PC-3 (cell line): ENCODE measurements around the gene CNTN4. TPM values are rescaled to one million over a fixed set of nuclear protein-coding genes. Genes with fewer than 3 reads are reported as not detected.

Experiments
- ATAC-seq: fragments of 200-7000 bp; cut with Tn5 transposase; 2 replicates; pipeline ENCODE4 v1.9.1; 2020; ENCODE audit warnings: mild to moderate bottlenecking, moderate library complexity
- BruUV-seq: library from RNA; stranded (reverse); fragments of 400-500 nt; replicated peaks from 2 replicates; lab custom pipeline; 2021; lab: Mats Ljungman, UMichigan
- CTCF ChIA-PET: fragments of 300-600 bp; sonication (Branson Sonifier 250); formaldehyde crosslinking; loops from one replicate; lab custom pipeline; 2022; ENCODE audit warnings: antibody characterized with exemption; lab: Charles Lee
- POLR2A ChIA-PET: fragments of 300-600 bp; sonication (Branson Sonifier 250); formaldehyde crosslinking; loops from one replicate; lab custom pipeline; 2022; ENCODE audit warnings: antibody characterized with exemption; ENCODE audit not compliant: unreplicated experiment; lab: Charles Lee
- DNase-seq: peaks from one replicate; pipeline ENCODE4 v3.0.0-alpha.2; 2015
- H2AFZ ChIP-seq: fragments of 300-600 bp; sonication (generic); 2 replicates; pipeline ENCODE4 v1.6.0; 2016; ENCODE audit warnings: antibody characterized with exemption, low read length
- H3F3A ChIP-seq: fragments of 300-600 bp; sonication (generic); one replicate; pipeline ENCODE4 v1.6.0; 2017; ENCODE audit warnings: antibody characterized with exemption, low read length, control low read depth, mild to moderate bottlenecking; ENCODE audit not compliant: unreplicated experiment
- H3K27ac ChIP-seq: fragments of 300-600 bp; sonication (generic); 2 replicates; pipeline ENCODE4 v1.5.1; 2016; ENCODE audit warnings: mild to moderate bottlenecking, low read length
- H3K27me3 ChIP-seq: fragments of 300-600 bp; sonication (generic); 2 replicates; pipeline ENCODE4 v1.6.1; 2016; ENCODE audit warnings: low read length, mixed read lengths
- H3K36me3 ChIP-seq: fragments of 300-600 bp; sonication (generic); 2 replicates; pipeline ENCODE4 v1.6.1; 2016; ENCODE audit warnings: low read depth, mixed run types, low read length, mixed read lengths
- H3K4me1 ChIP-seq: fragments of 300-600 bp; sonication (generic); 2 replicates; pipeline ENCODE4 v1.5.1; 2016; ENCODE audit warnings: low read length; ENCODE audit not compliant: insufficient read depth
- H3K4me2 ChIP-seq: fragments of 300-600 bp; sonication (generic); 2 replicates; pipeline ENCODE4 v1.6.0; 2016; ENCODE audit warnings: low read length
- H3K4me3 ChIP-seq: fragments of 300-600 bp; sonication (generic); 2 replicates; pipeline ENCODE4 v1.5.1; 2016; ENCODE audit warnings: mild to moderate bottlenecking, low read length, mixed read lengths
- H3K79me2 ChIP-seq: fragments of 300-600 bp; sonication (generic); 2 replicates; pipeline ENCODE4 v1.6.1; 2017; ENCODE audit warnings: low read length, mixed read lengths
- H3K9ac ChIP-seq: fragments of 300-600 bp; sonication (generic); 2 replicates; pipeline ENCODE4 v1.6.0; 2016; ENCODE audit warnings: mild to moderate bottlenecking, low read length
- H3K9me2 ChIP-seq: fragments of 300-600 bp; sonication (generic); replicated peaks from 2 replicates; pipeline ENCODE4 v1.6.1; 2016; ENCODE audit warnings: mixed run types, low read length, mixed read lengths
- H3K9me3 ChIP-seq: fragments of 300-600 bp; sonication (generic); 2 replicates; pipeline ENCODE4 v1.6.1; 2016; ENCODE audit warnings: low read length, mixed read lengths
- H4K20me1 ChIP-seq: fragments of 300-600 bp; sonication (generic); 2 replicates; pipeline ENCODE4 v1.6.1; 2016; ENCODE audit warnings: low read length, mixed read lengths
- EZH2 ChIP-seq: fragments of 300-600 bp; sonication (generic); IDR thresholded peaks from one replicate; pipeline ENCODE4 v1.6.1; 2017; ENCODE audit warnings: antibody characterized with exemption, mild to moderate bottlenecking, low read length; ENCODE audit not compliant: unreplicated experiment
- EZH2phosphoT487 ChIP-seq: fragments of 300-600 bp; sonication (generic); IDR thresholded peaks from 2 replicates; pipeline ENCODE4 v1.6.1; 2018; ENCODE audit warnings: mild to moderate bottlenecking, antibody characterized with exemption, low read length, borderline replicate concordance
- intact Hi-C: fragments of 100-400 bp; cut with micrococcal nuclease; formaldehyde crosslinking; loops from 2 replicates; pipeline ENCODE4 v1.9.0; 2023
- total RNA-seq: library from RNA; depleted of rRNA; stranded (reverse); fragments of >200 nt; gene quantifications from 2 replicates; pipeline ENCODE4 v1.2.3, GENCODE V29; 2014
- TF ChIP-seq, protein P1 (sequence below): fragments of 300-600 bp; sonication (generic); conservative IDR thresholded peaks from 2 replicates; pipeline ENCODE4 v1.5.1; 2017; ENCODE audit warnings: antibody characterized with exemption, low read depth, mild to moderate bottlenecking, low read length

CNTN4 gene
- total RNA-seq, 1 experiment from 2014 or later: not detected

GRCh38 chr3:2137651-2138050 is 39.0 kb downstream of the CNTN4 start:
- intact Hi-C loops: no loop called here
- H3K4me3 ChIP-seq: no peak overlapping the region
- H3K79me2 ChIP-seq: no peaks in the 10 kb centered on the region
- no peak for ATAC-seq
- no peaks in the 10 kb centered on the region for H3K9me2 ChIP-seq
- H3K27ac ChIP-seq: no peak overlapping the region
- POLR2A ChIA-PET: no interaction called here
- no peaks in the 10 kb centered on the region for H3K4me1 ChIP-seq
- no peaks in the 10 kb centered on the region for H3K36me3 ChIP-seq
- TF ChIP-seq EZH2 (no peak), EZH2phosphoT487 (no peak)
- TF ChIP-seq, protein P1, sequence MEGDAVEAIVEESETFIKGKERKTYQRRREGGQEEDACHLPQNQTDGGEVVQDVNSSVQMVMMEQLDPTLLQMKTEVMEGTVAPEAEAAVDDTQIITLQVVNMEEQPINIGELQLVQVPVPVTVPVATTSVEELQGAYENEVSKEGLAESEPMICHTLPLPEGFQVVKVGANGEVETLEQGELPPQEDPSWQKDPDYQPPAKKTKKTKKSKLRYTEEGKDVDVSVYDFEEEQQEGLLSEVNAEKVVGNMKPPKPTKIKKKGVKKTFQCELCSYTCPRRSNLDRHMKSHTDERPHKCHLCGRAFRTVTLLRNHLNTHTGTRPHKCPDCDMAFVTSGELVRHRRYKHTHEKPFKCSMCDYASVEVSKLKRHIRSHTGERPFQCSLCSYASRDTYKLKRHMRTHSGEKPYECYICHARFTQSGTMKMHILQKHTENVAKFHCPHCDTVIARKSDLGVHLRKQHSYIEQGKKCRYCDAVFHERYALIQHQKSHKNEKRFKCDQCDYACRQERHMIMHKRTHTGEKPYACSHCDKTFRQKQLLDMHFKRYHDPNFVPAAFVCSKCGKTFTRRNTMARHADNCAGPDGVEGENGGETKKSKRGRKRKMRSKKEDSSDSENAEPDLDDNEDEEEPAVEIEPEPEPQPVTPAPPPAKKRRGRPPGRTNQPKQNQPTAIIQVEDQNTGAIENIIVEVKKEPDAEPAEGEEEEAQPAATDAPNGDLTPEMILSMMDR: no peak
- H3F3A ChIP-seq: no peaks in the 10 kb centered on the region
- DNase-seq: no peak
- H3K27me3 ChIP-seq: no peaks in the 10 kb centered on the region
- no peak overlapping the region for H2AFZ ChIP-seq
- CTCF ChIA-PET: no interaction called here
- no TSS peak for BruUV-seq
- no peaks in the 10 kb centered on the region for H4K20me1 ChIP-seq
- no peak overlapping the region for H3K4me2 ChIP-seq
- no peak overlapping the region for H3K9ac ChIP-seq
- peaks cover 21% of the 10 kb centered on the region for H3K9me3 ChIP-seq

DNA sequence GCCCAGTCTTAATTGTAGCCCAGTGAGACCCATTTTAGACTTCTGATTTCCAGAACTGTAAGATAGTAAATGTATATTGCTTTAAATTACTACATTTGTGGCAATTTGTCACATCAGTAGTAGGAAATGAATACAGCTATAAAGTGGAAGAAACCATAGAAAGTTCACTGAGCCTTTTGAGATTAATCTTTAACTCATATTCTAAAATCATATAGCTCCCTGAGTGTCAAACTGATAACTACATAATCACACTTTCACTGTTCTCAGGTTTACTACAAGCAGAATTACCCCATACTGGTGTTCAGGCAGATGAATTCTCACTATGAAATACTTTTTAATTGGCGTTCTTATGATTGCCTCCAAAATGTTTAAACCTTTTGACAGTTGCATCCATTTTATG is 42.8 kb downstream of the CNTN4 start:
- no peak overlapping the region for H3K4me2 ChIP-seq
- intact Hi-C loops: no loop called here
- no peaks in the 10 kb centered on the region for H3F3A ChIP-seq
- H3K27ac ChIP-seq: no peak overlapping the region
- no peaks in the 10 kb centered on the region for H3K9me2 ChIP-seq
- POLR2A ChIA-PET: no interaction called here
- no peak overlapping the region for H3K4me3 ChIP-seq
- no peaks in the 10 kb centered on the region for H3K79me2 ChIP-seq
- CTCF ChIA-PET: no interaction called here
- no peaks in the 10 kb centered on the region for H3K36me3 ChIP-seq
- DNase-seq (no peak), ATAC-seq (no peak)
- no peaks in the 10 kb centered on the region for H3K4me1 ChIP-seq
- no TSS peak for BruUV-seq
- H2AFZ ChIP-seq: no peak overlapping the region
- H3K9me3 ChIP-seq: peaks cover 18% of the 10 kb centered on the region; the same call in 1 of the 2 replicates
- no peaks in the 10 kb centered on the region for H3K27me3 ChIP-seq
- H3K9ac ChIP-seq: no peak overlapping the region
- no peaks in the 10 kb centered on the region for H4K20me1 ChIP-seq
- no peak for TF ChIP-seq EZH2phosphoT487
- TF ChIP-seq EZH2: no peak
- TF ChIP-seq, protein P1: no peak

- Histone ChIP-seq H3K79me2 (no peaks in the 10 kb centered on the region), H3F3A (no peaks in the 10 kb centered on the region), H3K27me3 (no peaks in the 10 kb centered on the region), H3K4me2 (no peak overlapping the region), H3K9ac (no peak overlapping the region), H3K4me3 (no peak overlapping the region), H3K9me2 (no peaks in the 10 kb centered on the region), H3K36me3 (no peaks in the 10 kb centered on the region), H4K20me1 (no peaks in the 10 kb centered on the region), H3K27ac (no peak overlapping the region), H3K9me3 (0 out of 2 replicates have a peak, but pooled peaks cover 5% of the 10 kb centered on the region), H3K4me1 (no peaks in the 10 kb centered on the region), H2AFZ (no peak overlapping the region)
- TF ChIP-seq EZH2: no peak
- TF ChIP-seq, protein P1: no peak
- TF ChIP-seq EZH2phosphoT487: no peak
- ATAC-seq: no peak
- DNase-seq: no peak
- ChIA-PET CTCF (no interaction called here), POLR2A (no interaction called here)
- intact Hi-C loops: no loop called here
- BruUV-seq: no TSS peak
Measured at GRCh38 chr3:2148561-2149340, 50.1 kb downstream of the CNTN4 start.
